K562 (cell line): Measurements from ENCODE around the gene SYT1. TPM values are rescaled to one million over a fixed set of nuclear protein-coding genes. Genes with fewer than 3 reads are reported as not detected.

Experiments used
- ATAC-seq: fragments of 200-7000 bp; cut with Tn5 transposase; 3 replicates; pipeline ENCODE4 v1.9.1; 2020; ENCODE audit warnings: moderate library complexity
- BruUV-seq: library from RNA; stranded (reverse); fragments of 400-500 nt; replicated peaks from 2 replicates; lab custom pipeline; 2021; lab: Mats Ljungman, UMichigan
- CTCF ChIA-PET: fragments of 300-600 bp; formaldehyde crosslinking; extraction: SDS; loops from one replicate; lab custom pipeline; 2021; ENCODE audit warnings: low intra/inter-chr PET ratio; lab: Yijun Ruan, JAX
- POLR2A ChIA-PET: fragments of 300-600, 350-650 bp; sonication (Branson Sonifier 250); formaldehyde crosslinking; extraction: SDS; loops from one replicate; lab custom pipeline; 2021; ENCODE audit warnings: antibody characterized with exemption, inconsistent platforms; lab: Yijun Ruan, JAX
- DNase-seq, 4 experiments: peaks; one replicate each; pipeline versions ENCODE4 v3.0.0 to v3.0.0-alpha.2; 2011 to 2018; ENCODE audit warnings: low spot score in 3 of 4, mixed read lengths in 3 of 4; ENCODE audit errors: extremely low read depth in 1 of 4
- FAIRE-seq: peaks from 2 replicates; lab custom pipeline; 2011; peaks lifted over from hg19 to GRCh38; lab: Jason Lieb, UNC
- H2AFZ ChIP-seq: 2 replicates; pipeline ENCODE4 v1.6.0; 2011; ENCODE audit warnings: low read depth, low read length, control low read depth, inconsistent platforms
- H3K27ac ChIP-seq: fragments of 200-600 bp; 3 replicates; pipeline ENCODE4 v1.8.0; 2011; ENCODE audit warnings: low read depth, mild to moderate bottlenecking, control low read depth, inconsistent platforms, low read length, moderate library complexity, mixed read lengths; ENCODE audit errors: extremely low read depth
- H3K27me3 ChIP-seq, 2 experiments: fragments of 300-600 bp in 1 of 2; 2 replicates in 1 of 2; 3 replicates in 1 of 2; pipeline versions ENCODE4 v1.6.0 to v1.8.0; 2011; ENCODE audit warnings: inconsistent platforms in 2 of 2, low read length in 2 of 2, mild to moderate bottlenecking in 1 of 2, mixed read lengths in 1 of 2, moderate library complexity in 1 of 2; ENCODE audit not compliant: control insufficient read depth in 2 of 2, insufficient read depth in 2 of 2
- H3K36me3 ChIP-seq: fragments of 300-600 bp; 3 replicates; pipeline ENCODE4 v1.8.0; 2011; ENCODE audit warnings: mild to moderate bottlenecking, low read length, inconsistent platforms; ENCODE audit not compliant: control insufficient read depth, insufficient read depth
- H3K4me1 ChIP-seq, 2 experiments: fragments of 200-600 bp in 1 of 2; replicated peaks in 1 of 2; 2 replicates in 1 of 2; 3 replicates in 1 of 2; pipeline versions ENCODE4 v1.5.1 to v1.8.0; 2011; ENCODE audit warnings: inconsistent platforms in 2 of 2, low read length in 2 of 2, mild to moderate bottlenecking in 1 of 2, mixed read lengths in 1 of 2, moderate library complexity in 1 of 2; ENCODE audit not compliant: control insufficient read depth in 2 of 2, insufficient read depth in 2 of 2
- H3K4me2 ChIP-seq: 2 replicates; pipeline ENCODE4 v1.6.1; 2011; ENCODE audit warnings: low read length, control low read depth, inconsistent platforms, mixed read lengths; ENCODE audit not compliant: insufficient read depth
- H3K4me3 ChIP-seq: fragments of 200-600 bp; sonication (generic), shearing (Covaris generic); 2 replicates; pipeline ENCODE4 v1.5.1; 2016; ENCODE audit warnings: control low read depth, inconsistent platforms
- H3K79me2 ChIP-seq: fragments of 200-600 bp; 3 replicates; pipeline ENCODE4 v1.8.0; 2011; ENCODE audit warnings: low read length, inconsistent platforms; ENCODE audit not compliant: control insufficient read depth, insufficient read depth
- H3K9ac ChIP-seq, 2 experiments: 2 replicates each; pipeline versions ENCODE4 v1.6.0 to v1.6.1; 2011; ENCODE audit warnings: low read depth in 2 of 2, low read length in 2 of 2, control low read depth in 1 of 2, inconsistent platforms in 1 of 2, mild to moderate bottlenecking in 1 of 2, mixed read lengths in 1 of 2; ENCODE audit not compliant: insufficient read depth in 1 of 2
- H3K9me1 ChIP-seq: one replicate; pipeline ENCODE4 v1.6.0; 2011; ENCODE audit warnings: inconsistent platforms, mild to moderate bottlenecking, low read length, moderate library complexity; ENCODE audit not compliant: control insufficient read depth, insufficient read depth
- H3K9me3 ChIP-seq: replicated peaks from 2 replicates; pipeline ENCODE4 v1.5.1; 2011; ENCODE audit warnings: low read depth, low read length, inconsistent platforms; ENCODE audit not compliant: control insufficient read depth, insufficient read depth
- H4K20me1 ChIP-seq: replicated peaks from 2 replicates; pipeline ENCODE4 v1.6.1; 2011; ENCODE audit warnings: low read length, inconsistent platforms, mixed read lengths; ENCODE audit not compliant: control insufficient read depth, insufficient read depth
- BCOR ChIP-seq: fragments of 450-650 bp; IDR thresholded peaks from 2 replicates; pipeline ENCODE4 v1.6.1; 2016
- HDAC3 ChIP-seq: fragments of 450-650 bp; IDR thresholded peaks from 2 replicates; pipeline ENCODE4 v1.6.1; 2018; ENCODE audit warnings: borderline replicate concordance, mild to moderate bottlenecking, moderate library complexity; ENCODE audit not compliant: partially characterized antibody
- KAT2B ChIP-seq: IDR thresholded peaks from one replicate; pipeline ENCODE4 v1.6.1; 2012; ENCODE audit warnings: low read depth, mild to moderate bottlenecking, control low read depth, inconsistent platforms, low read length, moderate library complexity
- KLF13 ChIP-seq: fragments of 450-650 bp; IDR thresholded peaks from 2 replicates; pipeline ENCODE4 v1.6.1; 2016; ENCODE audit warnings: missing genetic modification characterization, low read depth, mild to moderate bottlenecking, missing compliant biosample characterization, moderate library complexity, borderline replicate concordance
- KLF16 ChIP-seq: IDR thresholded peaks from 2 replicates; pipeline ENCODE4 v1.6.1; 2016; ENCODE audit warnings: antibody characterized with exemption
- MLLT1 ChIP-seq, 2 experiments: fragments of 450-650 bp; IDR thresholded peaks; 2 replicates each; pipeline ENCODE4 v1.6.1; 2016
- PTTG1 ChIP-seq: fragments of 450-650 bp; IDR thresholded peaks from 2 replicates; pipeline ENCODE4 v1.6.1; 2016; ENCODE audit warnings: low read depth, mild to moderate bottlenecking, missing genetic modification characterization, missing compliant biosample characterization
- SAP30 ChIP-seq: fragments of 200-600 bp; sonication (generic); IDR thresholded peaks from 2 replicates; pipeline ENCODE4 v1.6.1; 2012; ENCODE audit warnings: borderline replicate concordance, low read depth, mild to moderate bottlenecking, moderate library complexity, low read length, control low read depth, inconsistent platforms; ENCODE audit not compliant: insufficient read depth, poor library complexity, severe bottlenecking
- SPI1 ChIP-seq: IDR thresholded peaks from 2 replicates; pipeline ENCODE4 v1.6.1; 2011; ENCODE audit warnings: low read depth, low read length, control low read depth, borderline replicate concordance
- XRCC3 ChIP-seq: fragments of 450-650 bp; IDR thresholded peaks from 2 replicates; pipeline ENCODE4 v1.6.1; 2017; ENCODE audit warnings: mild to moderate bottlenecking, moderate library complexity
- ZNF445 ChIP-seq: fragments of 250-450 bp; sonication (Bioruptor Pico); IDR thresholded peaks from 2 replicates; pipeline ENCODE4 v1.4.0; 2020; ENCODE audit warnings: low read depth, mild to moderate bottlenecking, moderate library complexity
- ZNF766 ChIP-seq: fragments of 200-800 bp; sonication (Bioruptor generic); conservative IDR thresholded peaks from 2 replicates; pipeline ENCODE4 v1.6.1; 2016; ENCODE audit warnings: missing genetic modification characterization, missing compliant biosample characterization
- WGBS: fragments of 100-300 bp; shearing (Covaris generic); methylation state at CpG from one replicate; pipeline ENCODE4 v1.1.6; 2016; ENCODE audit warnings: low coverage, mixed read lengths; ENCODE audit not compliant: insufficient coverage; ENCODE audit errors: missing lambda C conversion rate; 5-methylcytosine and 5-hydroxymethylcytosine counted together
- in situ Hi-C: fragments of 300-500 bp; cut with MboI; formaldehyde crosslinking; loops from 4 replicates; pipeline ENCODE4 v1.15.0; 2018; ENCODE audit warnings: inconsistent platforms, mixed read lengths
- intact Hi-C: fragments of 100-400 bp; cut with micrococcal nuclease; formaldehyde crosslinking; loops from 2 replicates; pipeline ENCODE4 v1.14.2; 2022
- polyA plus RNA-seq, 8 experiments: library from polyadenylated mRNA; depleted of rRNA in 4 of 8; stranded (reverse) in 5 of 8; unstranded in 3 of 8; fragments of >200 nt; fragmentation: Nextera tagmentation in 2 of 8; fragmentation: Illumina TruSeq in 1 of 8; extraction: Ambion mirVana in 2 of 8; extraction: Trizol in 1 of 8; gene quantifications; 2 replicates each; pipeline versions ENCODE4 v1.2.1 to v1.2.3, GENCODE V29; 2011 to 2014; ENCODE audit warnings: inconsistent platforms in 1 of 8, missing spikeins in 1 of 8
- total RNA-seq, 7 experiments: library from RNA; depleted of rRNA in 6 of 7; stranded (reverse); fragments of >200 nt in 6 of 7; fragmentation: Illumina TruSeq in 2 of 7; extraction: Trizol in 2 of 7; gene quantifications; 2 replicates each; pipeline versions ENCODE4 v1.2.1 to v1.2.3, GENCODE V29; 2011 to 2021; ENCODE audit warnings: low replicate concordance in 1 of 7

Gene SYT1
- total and polyA plus RNA-seq, 9 of the 15 experiments (the other 6 are each of a cell fraction or from before 2014, with no cell fraction given), result 0.03 to 0.13 (median 0.07) TPM; not detected in 4

- intact Hi-C loops, result no loop called here
- BruUV-seq, result no TSS peak
Observed at GRCh38 chr12:79347866-79348265, 483.3 kb downstream of the SYT1 start.

GRCh38 chr12:79351251-79351650 is 486.7 kb downstream of the SYT1 start:
- Histone ChIP-seq H4K20me1 (no peaks in the 10 kb centered on the region), H3K4me2 (no peak overlapping the region), H3K9ac (no peak overlapping the region), H2AFZ (no peak overlapping the region), H3K27ac (no peak overlapping the region), H3K27me3 (no peaks in the 10 kb centered on the region), H3K9me3 (no peaks in the 10 kb centered on the region), H3K9me1 (no peaks in the 10 kb centered on the region), H3K4me1 (no peaks in the 10 kb centered on the region), H3K79me2 (no peaks in the 10 kb centered on the region), H3K4me3 (no peak overlapping the region), H3K36me3 (no peaks in the 10 kb centered on the region)
- intact Hi-C loops (no loop called here), in situ Hi-C loops (no loop called here)
- 0% methylated on average over 2 of the region's 3 CpGs for WGBS
- ChIA-PET CTCF (no interaction called here), POLR2A (no interaction called here)
- BruUV-seq, result no TSS peak
- no peak for FAIRE-seq
- TF ChIP-seq HDAC3, result no peak
- TF ChIP-seq MLLT1 (IDR thresholded peaks at IDR 0.05), result no peak
- TF ChIP-seq KLF13, result no peak
- TF ChIP-seq PTTG1 (tag), result no peak
- no peak for TF ChIP-seq BCOR
- no peak for DNase-seq
- no peak for ATAC-seq

More at GRCh38 chr12:79347866-79348265, 483.3 kb downstream of the SYT1 start:
- FAIRE-seq (no peak), DNase-seq (no peak), ATAC-seq (no peak)
- Histone ChIP-seq H3K27ac (no peak overlapping the region), H3K9ac (no peak overlapping the region), H3K4me1 (no peaks in the 10 kb centered on the region), H4K20me1 (no peaks in the 10 kb centered on the region), H3K27me3 (no peaks in the 10 kb centered on the region), H3K9me1 (no peaks in the 10 kb centered on the region), H3K36me3 (no peaks in the 10 kb centered on the region), H3K4me2 (no peak overlapping the region), H3K4me3 (no peak overlapping the region), H3K9me3 (no peaks in the 10 kb centered on the region), H2AFZ (no peak overlapping the region), H3K79me2 (no peaks in the 10 kb centered on the region)
- in situ Hi-C loops, result no loop called here
- WGBS, result 8% methylated on average over 1 of the region's 1 CpG
- TF ChIP-seq SPI1, result peak; percentile 54; the same call in 1 of the 2 replicates
- TF ChIP-seq ZNF766 (CRISPR knock-in tag), result no peak
- TF ChIP-seq ZNF445, result no peak
- TF ChIP-seq KAT2B, result no peak
- no peak for TF ChIP-seq KLF16
- TF ChIP-seq XRCC3, result no peak
- TF ChIP-seq SAP30, result no peak
- POLR2A ChIA-PET, result no interaction called here
- CTCF ChIA-PET, result no interaction called here
